Measurements from ENCODE around the gene SLC6A13. TPM values are rescaled to one million over a fixed set of nuclear protein-coding genes. Genes with fewer than 3 reads are reported as not detected.

Gene SLC6A13
- total RNA-seq, 1 experiment from 2014 or later = not detected

DNA sequence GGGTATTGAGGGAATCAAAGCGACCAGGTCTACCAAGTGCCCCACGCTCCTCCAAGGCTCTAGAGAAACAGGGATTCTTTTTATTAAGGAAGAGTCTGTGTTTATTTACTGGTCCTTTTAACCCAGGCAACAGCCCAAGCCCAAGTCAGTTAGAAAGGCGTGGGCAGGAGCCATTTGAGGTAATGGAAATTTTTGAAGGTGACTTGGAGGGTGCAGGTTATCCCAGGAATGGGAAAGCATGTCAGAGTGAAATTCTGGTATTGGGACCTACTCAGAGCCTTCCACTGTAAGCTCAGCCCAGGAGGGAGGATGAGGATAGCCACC lies 51.5 kb downstream of the SLC6A13 start:
- CTCF ChIA-PET = no interaction called here
- peaks cover 44% of the 10 kb centered on the region for H3K27me3 ChIP-seq (ENCODE audit: low read length)
- POLR2A ChIA-PET (ENCODE audit: unreplicated experiment) = no interaction called here

DNA sequence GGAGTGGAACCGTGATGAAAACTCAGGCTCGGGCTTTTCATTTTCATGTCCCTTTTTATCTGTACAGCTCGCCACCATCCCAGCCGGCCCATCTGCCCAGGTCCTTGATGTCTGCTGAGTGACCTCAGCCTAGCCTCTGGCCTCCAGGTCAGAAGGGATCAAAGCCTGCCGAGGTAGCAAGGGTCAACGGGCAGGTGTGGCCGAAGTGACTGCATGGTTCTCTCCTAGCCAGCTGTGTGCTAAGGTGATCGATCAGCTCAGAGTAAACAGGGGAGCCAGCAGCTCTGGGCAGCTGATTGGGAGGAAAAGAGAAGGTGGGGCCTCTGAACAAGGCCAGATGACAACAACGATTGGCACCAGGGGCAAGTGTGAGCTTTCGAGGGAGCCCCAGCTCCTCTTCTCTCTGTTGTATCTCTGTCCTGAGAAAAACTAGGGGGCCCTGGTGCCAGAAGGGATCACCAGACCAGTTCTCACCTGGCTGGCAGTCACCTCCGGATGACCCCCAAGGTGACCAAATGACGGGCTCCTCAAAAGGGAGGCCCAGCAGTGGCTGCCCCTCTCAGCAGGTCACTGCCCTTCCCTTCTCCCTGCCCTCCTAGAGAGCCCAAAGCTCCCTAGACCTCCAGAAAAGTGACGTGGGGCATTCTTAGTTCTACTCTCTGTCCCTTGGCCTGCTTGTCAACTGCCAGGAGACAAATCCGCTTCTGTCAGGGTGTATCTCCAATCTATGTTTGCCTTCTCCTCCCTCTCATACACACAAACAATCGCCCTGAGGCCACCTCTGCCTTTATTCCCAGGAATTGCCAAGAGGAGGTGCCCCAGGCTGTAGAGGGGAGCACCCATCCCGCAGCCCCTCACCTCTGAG lies 52.1 kb downstream of the SLC6A13 start:
- ChIA-PET CTCF (no interaction called here), POLR2A (ENCODE audit: unreplicated experiment) (no interaction called here)
- Histone ChIP-seq H3K4me3 (ENCODE audit: low read length) (no peak overlapping the region), H3K27me3 (ENCODE audit: low read length) (peaks cover 44% of the 10 kb centered on the region), H3K4me2 (ENCODE audit: low read length) (no peak overlapping the region), H3K36me3 (ENCODE audit: low read depth, low read length) (no peaks in the 10 kb centered on the region), H3K79me2 (ENCODE audit: low read length) (no peaks in the 10 kb centered on the region), H3K9ac (ENCODE audit: low read length) (no peak overlapping the region), H4K20me1 (ENCODE audit: low read length) (no peaks in the 10 kb centered on the region), H3K4me1 (ENCODE audit: insufficient read depth, low read length) (no peaks in the 10 kb centered on the region), H3K9me3 (ENCODE audit: low read length) (no peaks in the 10 kb centered on the region), H3K9me2 (replicated peaks; ENCODE audit: low read length) (no peaks in the 10 kb centered on the region), H2AFZ (ENCODE audit: low read length) (no peak overlapping the region), H3F3A (ENCODE audit: low read length, unreplicated experiment) (no peaks in the 10 kb centered on the region), H3K27ac (ENCODE audit: low read length) (no peak overlapping the region)
- intact Hi-C loops (cut with micrococcal nuclease) = no loop called here
- TF ChIP-seq EZH2 (IDR thresholded peaks at IDR 0.05; ENCODE audit: low read length, unreplicated experiment) (no peak), EZH2phosphoT487 (IDR thresholded peaks at IDR 0.05; ENCODE audit: borderline replicate concordance, low read length) (no peak)
- TF ChIP-seq, protein P1, sequence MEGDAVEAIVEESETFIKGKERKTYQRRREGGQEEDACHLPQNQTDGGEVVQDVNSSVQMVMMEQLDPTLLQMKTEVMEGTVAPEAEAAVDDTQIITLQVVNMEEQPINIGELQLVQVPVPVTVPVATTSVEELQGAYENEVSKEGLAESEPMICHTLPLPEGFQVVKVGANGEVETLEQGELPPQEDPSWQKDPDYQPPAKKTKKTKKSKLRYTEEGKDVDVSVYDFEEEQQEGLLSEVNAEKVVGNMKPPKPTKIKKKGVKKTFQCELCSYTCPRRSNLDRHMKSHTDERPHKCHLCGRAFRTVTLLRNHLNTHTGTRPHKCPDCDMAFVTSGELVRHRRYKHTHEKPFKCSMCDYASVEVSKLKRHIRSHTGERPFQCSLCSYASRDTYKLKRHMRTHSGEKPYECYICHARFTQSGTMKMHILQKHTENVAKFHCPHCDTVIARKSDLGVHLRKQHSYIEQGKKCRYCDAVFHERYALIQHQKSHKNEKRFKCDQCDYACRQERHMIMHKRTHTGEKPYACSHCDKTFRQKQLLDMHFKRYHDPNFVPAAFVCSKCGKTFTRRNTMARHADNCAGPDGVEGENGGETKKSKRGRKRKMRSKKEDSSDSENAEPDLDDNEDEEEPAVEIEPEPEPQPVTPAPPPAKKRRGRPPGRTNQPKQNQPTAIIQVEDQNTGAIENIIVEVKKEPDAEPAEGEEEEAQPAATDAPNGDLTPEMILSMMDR (conservative IDR thresholded peaks at IDR 0.05; ENCODE audit: low read depth, low read length) = no peak
- no peak for DNase-seq
- no TSS peak for BruUV-seq (replicated peaks)
- no peak for ATAC-seq

More for the DNA sequence above, 51.5 kb downstream of the SLC6A13 start:
- H3F3A ChIP-seq (ENCODE audit: low read length, unreplicated experiment) = no peaks in the 10 kb centered on the region
- ATAC-seq (no peak), DNase-seq (no peak)
- TF ChIP-seq, protein P1 (conservative IDR thresholded peaks at IDR 0.05; ENCODE audit: low read depth, low read length) = no peak
- TF ChIP-seq EZH2 (IDR thresholded peaks at IDR 0.05; ENCODE audit: low read length, unreplicated experiment) (no peak), EZH2phosphoT487 (IDR thresholded peaks at IDR 0.05; ENCODE audit: borderline replicate concordance, low read length) (no peak)
- H3K27ac ChIP-seq (ENCODE audit: low read length) = no peak overlapping the region
- H3K9me3 ChIP-seq (ENCODE audit: low read length) = no peaks in the 10 kb centered on the region
- H2AFZ ChIP-seq (ENCODE audit: low read length) = no peak overlapping the region
- no peak overlapping the region for H3K4me2 ChIP-seq (ENCODE audit: low read length)
- intact Hi-C loops (cut with micrococcal nuclease) = no loop called here
- BruUV-seq (replicated peaks) = no TSS peak
- H3K79me2 ChIP-seq (ENCODE audit: low read length) = no peaks in the 10 kb centered on the region
- no peaks in the 10 kb centered on the region for H3K9me2 ChIP-seq (replicated peaks; ENCODE audit: low read length)
- no peaks in the 10 kb centered on the region for H3K4me1 ChIP-seq (ENCODE audit: insufficient read depth, low read length)
- no peak overlapping the region for H3K4me3 ChIP-seq (ENCODE audit: low read length)
- no peak overlapping the region for H3K9ac ChIP-seq (ENCODE audit: low read length)
- no peaks in the 10 kb centered on the region for H4K20me1 ChIP-seq (ENCODE audit: low read length)
- no peaks in the 10 kb centered on the region for H3K36me3 ChIP-seq (ENCODE audit: low read depth, low read length)

DNA sequence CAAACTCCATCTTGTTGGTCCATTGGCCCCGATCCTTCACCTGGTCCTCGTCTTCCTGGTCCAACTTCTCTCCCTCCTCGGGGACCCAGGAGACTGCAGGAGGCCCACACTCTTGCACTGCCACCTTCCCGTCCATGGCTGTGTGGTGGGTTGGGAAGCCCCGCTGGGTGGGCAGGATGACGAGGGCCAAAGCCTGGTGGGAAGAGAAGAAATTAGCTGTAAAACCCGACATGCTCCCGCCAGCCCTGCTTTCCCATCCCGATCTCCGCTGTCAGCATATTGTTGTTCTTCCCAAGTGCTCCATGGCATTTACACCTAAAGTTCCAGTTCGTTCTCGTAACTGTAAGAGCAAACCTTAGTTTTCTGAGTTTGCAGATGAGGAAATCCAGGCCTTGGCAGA lies 52.8 kb downstream of the SLC6A13 start:
- no peak overlapping the region for H2AFZ ChIP-seq (ENCODE audit: low read length)
- ChIA-PET POLR2A (ENCODE audit: unreplicated experiment) (no interaction called here), CTCF (no interaction called here)
- intact Hi-C loops (cut with micrococcal nuclease) = no loop called here
- H3K4me3 ChIP-seq (ENCODE audit: low read length) = no peak overlapping the region
- H3K27me3 ChIP-seq (ENCODE audit: low read length) = peaks cover 41% of the 10 kb centered on the region
- no peaks in the 10 kb centered on the region for H3F3A ChIP-seq (ENCODE audit: low read length, unreplicated experiment)
- no peaks in the 10 kb centered on the region for H4K20me1 ChIP-seq (ENCODE audit: low read length)
- DNase-seq (no peak), ATAC-seq (no peak)
- no peak overlapping the region for H3K27ac ChIP-seq (ENCODE audit: low read length)
- no peaks in the 10 kb centered on the region for H3K79me2 ChIP-seq (ENCODE audit: low read length)
- no TSS peak for BruUV-seq (replicated peaks)
- no peaks in the 10 kb centered on the region for H3K36me3 ChIP-seq (ENCODE audit: low read depth, low read length)
- no peak overlapping the region for H3K9ac ChIP-seq (ENCODE audit: low read length)
- H3K9me2 ChIP-seq (replicated peaks; ENCODE audit: low read length) = no peaks in the 10 kb centered on the region
- H3K9me3 ChIP-seq (ENCODE audit: low read length) = no peaks in the 10 kb centered on the region
- H3K4me1 ChIP-seq (ENCODE audit: insufficient read depth, low read length) = no peaks in the 10 kb centered on the region
- TF ChIP-seq, protein P1 (conservative IDR thresholded peaks at IDR 0.05; ENCODE audit: low read depth, low read length) = no peak
- no peak for TF ChIP-seq EZH2 (IDR thresholded peaks at IDR 0.05; ENCODE audit: low read length, unreplicated experiment)
- no peak for TF ChIP-seq EZH2phosphoT487 (IDR thresholded peaks at IDR 0.05; ENCODE audit: borderline replicate concordance, low read length)
- H3K4me2 ChIP-seq (ENCODE audit: low read length) = no peak overlapping the region

Data from PC-3 (cell line).